Type B pancreatic cell (in vitro differentiated cells): ENCODE results near the gene PLXNA2. TPM values are rescaled to one million over a fixed set of nuclear protein-coding genes. Genes with fewer than 3 reads are reported as not detected.

ENCODE experiments used
- DNase-seq: peaks from one replicate; pipeline ENCODE4 v3.0.0; 2021; ENCODE audit warnings: mixed read lengths; ENCODE audit not compliant: unreplicated experiment; ENCODE audit errors: extremely low spot score
- H3K27ac Mint-ChIP-seq: 2 replicates; pipeline ENCODE4 v1.8.0; 2021; ENCODE audit warnings: mild to moderate bottlenecking, mixed read lengths
- H3K27me3 Mint-ChIP-seq: 2 replicates; pipeline ENCODE4 v1.8.0; 2021; ENCODE audit warnings: mixed read lengths
- H3K36me3 Mint-ChIP-seq: 2 replicates; pipeline ENCODE4 v1.8.0; 2021; ENCODE audit warnings: mixed read lengths
- H3K4me1 Mint-ChIP-seq: one replicate; pipeline ENCODE4 v1.8.0; 2021; ENCODE audit warnings: mixed read lengths; ENCODE audit not compliant: unreplicated experiment
- H3K4me3 Mint-ChIP-seq: 2 replicates; pipeline ENCODE4 v1.8.0; 2021; ENCODE audit warnings: mild to moderate bottlenecking, mixed read lengths
- H3K9me3 Mint-ChIP-seq: 2 replicates; pipeline ENCODE4 v1.8.0; 2021; ENCODE audit warnings: mixed read lengths
- total RNA-seq: library from RNA; stranded (reverse); gene quantifications from 2 replicates; pipeline ENCODE4 v1.2.1, GENCODE V29; 2021; ENCODE audit warnings: low replicate concordance
- TF ChIP-seq, protein P1 (sequence below): fragments of 200-600 bp; sonication (generic); conservative IDR thresholded peaks from 2 replicates; pipeline ENCODE4 v1.5.0; 2021; ENCODE audit warnings: antibody characterized with exemption, mild to moderate bottlenecking

PLXNA2 gene
- total RNA-seq, 1 donor from 2014 or later, result 80.1 TPM

- no peak for DNase-seq
- peaks cover 40% of the 10 kb centered on the region for H3K4me1 Mint-ChIP-seq
- peaks cover 3% of the 10 kb centered on the region for H3K27me3 Mint-ChIP-seq
- no peak overlapping the region for H3K27ac Mint-ChIP-seq
- no peaks in the 10 kb centered on the region for H3K9me3 Mint-ChIP-seq
- peaks cover 40% of the 10 kb centered on the region for H3K36me3 Mint-ChIP-seq
- H3K4me3 Mint-ChIP-seq, result no peak overlapping the region
- TF ChIP-seq, protein P1, sequence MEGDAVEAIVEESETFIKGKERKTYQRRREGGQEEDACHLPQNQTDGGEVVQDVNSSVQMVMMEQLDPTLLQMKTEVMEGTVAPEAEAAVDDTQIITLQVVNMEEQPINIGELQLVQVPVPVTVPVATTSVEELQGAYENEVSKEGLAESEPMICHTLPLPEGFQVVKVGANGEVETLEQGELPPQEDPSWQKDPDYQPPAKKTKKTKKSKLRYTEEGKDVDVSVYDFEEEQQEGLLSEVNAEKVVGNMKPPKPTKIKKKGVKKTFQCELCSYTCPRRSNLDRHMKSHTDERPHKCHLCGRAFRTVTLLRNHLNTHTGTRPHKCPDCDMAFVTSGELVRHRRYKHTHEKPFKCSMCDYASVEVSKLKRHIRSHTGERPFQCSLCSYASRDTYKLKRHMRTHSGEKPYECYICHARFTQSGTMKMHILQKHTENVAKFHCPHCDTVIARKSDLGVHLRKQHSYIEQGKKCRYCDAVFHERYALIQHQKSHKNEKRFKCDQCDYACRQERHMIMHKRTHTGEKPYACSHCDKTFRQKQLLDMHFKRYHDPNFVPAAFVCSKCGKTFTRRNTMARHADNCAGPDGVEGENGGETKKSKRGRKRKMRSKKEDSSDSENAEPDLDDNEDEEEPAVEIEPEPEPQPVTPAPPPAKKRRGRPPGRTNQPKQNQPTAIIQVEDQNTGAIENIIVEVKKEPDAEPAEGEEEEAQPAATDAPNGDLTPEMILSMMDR, result no peak
Observed at GRCh38 chr1:208126108-208126507, 118.1 kb downstream of the PLXNA2 start.

GRCh38 chr1:208122612-208123358 is 121.4 kb downstream of the PLXNA2 start:
- TF ChIP-seq, protein P1, result no peak
- Mint-ChIP-seq H3K27me3 (no peaks in the 10 kb centered on the region), H3K27ac (no peak overlapping the region), H3K4me3 (no peak overlapping the region), H3K36me3 (peaks cover 32% of the 10 kb centered on the region), H3K9me3 (no peaks in the 10 kb centered on the region), H3K4me1 (peaks cover 29% of the 10 kb centered on the region)
- no peak for DNase-seq

GRCh38 chr1:208121813-208122364 is 122.3 kb downstream of the PLXNA2 start:
- H3K4me1 Mint-ChIP-seq, result peaks cover 28% of the 10 kb centered on the region
- no peak overlapping the region for H3K27ac Mint-ChIP-seq
- H3K36me3 Mint-ChIP-seq, result peaks cover 26% of the 10 kb centered on the region
- TF ChIP-seq, protein P1, result no peak
- H3K27me3 Mint-ChIP-seq, result no peaks in the 10 kb centered on the region
- no peak for DNase-seq
- no peaks in the 10 kb centered on the region for H3K9me3 Mint-ChIP-seq
- H3K4me3 Mint-ChIP-seq, result no peak overlapping the region

- no peak for DNase-seq
- no peaks in the 10 kb centered on the region for H3K9me3 Mint-ChIP-seq
- H3K4me3 Mint-ChIP-seq, result no peak overlapping the region
- no peaks in the 10 kb centered on the region for H3K27me3 Mint-ChIP-seq
- peaks cover 33% of the 10 kb centered on the region for H3K4me1 Mint-ChIP-seq
- TF ChIP-seq, protein P1, result no peak
- H3K36me3 Mint-ChIP-seq, result peaks cover 22% of the 10 kb centered on the region
- peak overlapping the region; percentile 19 for H3K27ac Mint-ChIP-seq
Observed at GRCh38 chr1:208120431-208120790, 123.8 kb downstream of the PLXNA2 start.

DNA sequence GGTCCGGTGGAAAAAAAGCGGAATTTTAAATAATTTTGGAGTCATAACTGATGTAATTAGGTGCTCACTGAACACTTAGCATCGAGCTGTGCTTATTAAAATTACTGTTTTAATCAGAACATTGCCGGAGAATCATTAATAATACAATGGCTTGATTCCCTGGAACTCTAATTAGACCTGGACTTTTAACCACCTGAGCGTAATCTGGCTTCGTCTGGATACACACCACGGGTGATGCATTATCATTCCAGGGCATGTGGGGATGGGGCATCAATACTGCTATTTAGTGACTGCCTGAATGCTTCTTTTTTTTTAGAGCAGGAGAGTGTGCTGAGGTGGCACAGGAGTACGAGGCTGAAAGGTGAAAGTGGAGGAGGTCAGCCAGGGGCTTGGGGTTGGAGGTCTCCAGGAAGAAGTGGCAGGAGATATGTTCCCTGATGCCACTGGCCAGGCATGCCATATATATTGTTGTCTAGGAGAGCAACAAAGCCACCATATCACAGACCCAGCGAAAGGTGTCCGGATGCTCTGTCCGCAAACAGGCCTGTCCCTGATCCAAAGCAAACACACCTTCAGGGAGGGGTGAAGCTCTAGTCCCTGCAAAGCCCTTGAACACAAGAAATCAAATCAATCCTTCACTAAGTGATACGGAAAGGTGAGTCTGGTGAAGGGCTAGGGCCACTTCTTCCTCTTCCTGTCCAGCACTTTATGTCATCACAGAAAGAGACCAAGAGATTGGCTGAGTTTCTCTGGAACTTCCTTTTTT is 125.2 kb downstream of the PLXNA2 start:
- Mint-ChIP-seq H3K36me3 (peaks cover 23% of the 10 kb centered on the region), H3K27ac (no peak overlapping the region), H3K4me1 (peaks cover 32% of the 10 kb centered on the region), H3K4me3 (no peak overlapping the region), H3K9me3 (no peaks in the 10 kb centered on the region), H3K27me3 (no peaks in the 10 kb centered on the region)
- no peak for DNase-seq
- TF ChIP-seq, protein P1, result no peak
